SU-DHL-6 (cell line): ENCODE results near the gene SCN8A.
A peak's percentile ranks its signal among the peaks of the same experiment; 100 is the strongest.

Experiments
- H2AFZ ChIP-seq: fragments of 200-600 bp; sonication (generic); 2 replicates; pipeline ENCODE4 v1.6.1; 2014; ENCODE audit warnings: low read depth, mild to moderate bottlenecking, moderate library complexity, mixed read lengths, antibody characterized with exemption, low read length; ENCODE audit not compliant: severe bottlenecking
- H3F3A ChIP-seq: fragments of 200-600 bp; shearing (Covaris generic); 2 replicates; pipeline ENCODE4 v1.6.0; 2016; ENCODE audit warnings: antibody characterized with exemption, mild to moderate bottlenecking; ENCODE audit not compliant: insufficient read depth
- H3K27ac ChIP-seq: fragments of 200-600 bp; sonication (generic); 2 replicates; pipeline ENCODE4 v1.5.1; 2016; ENCODE audit warnings: low read depth, mild to moderate bottlenecking, low read length, moderate library complexity, mixed read lengths
- H3K27me3 ChIP-seq: fragments of 200-600 bp; sonication (generic), shearing (Covaris generic); 2 replicates; pipeline ENCODE4 v1.6.0; 2014; ENCODE audit warnings: mild to moderate bottlenecking, low read length
- H3K36me3 ChIP-seq: fragments of 200-600 bp; sonication (generic); 2 replicates; pipeline ENCODE4 v1.6.1; 2014; ENCODE audit warnings: mild to moderate bottlenecking, low read length, mixed read lengths
- H3K4me2 ChIP-seq: fragments of 300-600, 200-600 bp; shearing (Covaris generic), sonication (generic); 2 replicates; pipeline ENCODE4 v1.6.0; 2014; ENCODE audit warnings: low read length, low read depth, mild to moderate bottlenecking; ENCODE audit not compliant: poor library complexity, severe bottlenecking
- H3K4me3 ChIP-seq: fragments of 200-600 bp; sonication (generic); 2 replicates; pipeline ENCODE4 v1.5.1; 2014; ENCODE audit warnings: antibody characterized with exemption, low read length, mild to moderate bottlenecking, mixed read lengths; ENCODE audit not compliant: insufficient read depth, poor library complexity, severe bottlenecking
- H3K79me2 ChIP-seq: fragments of 200-600 bp; sonication (generic); 2 replicates; pipeline ENCODE4 v1.6.1; 2014; ENCODE audit warnings: mild to moderate bottlenecking, low read length, moderate library complexity; ENCODE audit not compliant: insufficient read depth
- H3K9ac ChIP-seq: fragments of 200-600 bp; sonication (generic); 2 replicates; pipeline ENCODE4 v1.7.0; 2014; ENCODE audit warnings: mild to moderate bottlenecking, low read length
- H3K9me2 ChIP-seq: fragments of 200-600 bp; sonication (generic); replicated peaks from 2 replicates; pipeline ENCODE4 v1.6.1; 2014; ENCODE audit warnings: low read length; ENCODE audit not compliant: insufficient read depth
- H3K9me3 ChIP-seq: fragments of 200-600 bp; sonication (generic); 2 replicates; pipeline ENCODE4 v1.6.1; 2014; ENCODE audit warnings: low read length, mixed read lengths; ENCODE audit not compliant: insufficient read depth
- H4K20me1 ChIP-seq: fragments of 200-600 bp; sonication (generic); 2 replicates; pipeline ENCODE4 v1.6.1; 2014; ENCODE audit warnings: low read depth, mild to moderate bottlenecking, antibody characterized with exemption, low read length, moderate library complexity, mixed read lengths
- EZH2phosphoT487 ChIP-seq: fragments of 200-600 bp; sonication (generic), shearing (Covaris generic); conservative IDR thresholded peaks from 2 replicates; pipeline ENCODE4 v1.6.1; 2018; ENCODE audit warnings: mild to moderate bottlenecking, antibody characterized with exemption, low read length, moderate library complexity, mixed read lengths
- TF ChIP-seq, protein P1 (sequence below): fragments of 200-600 bp; sonication (generic); IDR thresholded peaks from one replicate; pipeline ENCODE4 v1.5.1; 2017; ENCODE audit warnings: antibody characterized with exemption, mild to moderate bottlenecking, low read length, moderate library complexity; ENCODE audit not compliant: insufficient read depth, poor library complexity, severe bottlenecking

SCN8A gene

DNA sequence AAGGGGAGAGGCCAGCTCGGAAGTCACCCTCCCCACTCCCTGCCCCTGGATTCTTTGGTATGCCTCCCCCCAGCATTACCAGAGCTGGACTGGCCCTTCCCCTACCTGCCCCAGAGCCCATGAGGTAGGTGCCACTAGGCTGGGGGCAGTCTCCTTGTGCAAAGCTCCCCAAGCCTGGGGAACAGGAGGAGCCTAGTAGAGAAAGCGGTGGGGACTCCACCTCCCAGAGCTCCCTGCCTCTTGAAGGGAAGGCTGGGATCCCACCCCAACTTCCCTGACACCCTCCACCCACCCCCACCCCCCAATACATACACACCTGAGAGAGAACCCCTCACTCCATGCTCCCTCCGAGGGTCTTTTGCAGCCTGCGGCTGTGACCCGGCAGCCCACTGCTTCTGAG, 227.1 kb downstream of the SCN8A start:
- Histone ChIP-seq H3K79me2 (no peaks in the 10 kb centered on the region), H3K4me2 (no peak overlapping the region), H3F3A (no peaks in the 10 kb centered on the region), H2AFZ (no peak overlapping the region), H3K36me3 (no peaks in the 10 kb centered on the region), H3K4me3 (no peak overlapping the region), H4K20me1 (no peaks in the 10 kb centered on the region), H3K9me3 (no peaks in the 10 kb centered on the region), H3K27ac (no peak overlapping the region), H3K9ac (no peak overlapping the region), H3K9me2 (no peaks in the 10 kb centered on the region), H3K27me3 (no peaks in the 10 kb centered on the region)
- TF ChIP-seq EZH2phosphoT487: no peak
- TF ChIP-seq, protein P1, sequence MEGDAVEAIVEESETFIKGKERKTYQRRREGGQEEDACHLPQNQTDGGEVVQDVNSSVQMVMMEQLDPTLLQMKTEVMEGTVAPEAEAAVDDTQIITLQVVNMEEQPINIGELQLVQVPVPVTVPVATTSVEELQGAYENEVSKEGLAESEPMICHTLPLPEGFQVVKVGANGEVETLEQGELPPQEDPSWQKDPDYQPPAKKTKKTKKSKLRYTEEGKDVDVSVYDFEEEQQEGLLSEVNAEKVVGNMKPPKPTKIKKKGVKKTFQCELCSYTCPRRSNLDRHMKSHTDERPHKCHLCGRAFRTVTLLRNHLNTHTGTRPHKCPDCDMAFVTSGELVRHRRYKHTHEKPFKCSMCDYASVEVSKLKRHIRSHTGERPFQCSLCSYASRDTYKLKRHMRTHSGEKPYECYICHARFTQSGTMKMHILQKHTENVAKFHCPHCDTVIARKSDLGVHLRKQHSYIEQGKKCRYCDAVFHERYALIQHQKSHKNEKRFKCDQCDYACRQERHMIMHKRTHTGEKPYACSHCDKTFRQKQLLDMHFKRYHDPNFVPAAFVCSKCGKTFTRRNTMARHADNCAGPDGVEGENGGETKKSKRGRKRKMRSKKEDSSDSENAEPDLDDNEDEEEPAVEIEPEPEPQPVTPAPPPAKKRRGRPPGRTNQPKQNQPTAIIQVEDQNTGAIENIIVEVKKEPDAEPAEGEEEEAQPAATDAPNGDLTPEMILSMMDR: no peak

DNA sequence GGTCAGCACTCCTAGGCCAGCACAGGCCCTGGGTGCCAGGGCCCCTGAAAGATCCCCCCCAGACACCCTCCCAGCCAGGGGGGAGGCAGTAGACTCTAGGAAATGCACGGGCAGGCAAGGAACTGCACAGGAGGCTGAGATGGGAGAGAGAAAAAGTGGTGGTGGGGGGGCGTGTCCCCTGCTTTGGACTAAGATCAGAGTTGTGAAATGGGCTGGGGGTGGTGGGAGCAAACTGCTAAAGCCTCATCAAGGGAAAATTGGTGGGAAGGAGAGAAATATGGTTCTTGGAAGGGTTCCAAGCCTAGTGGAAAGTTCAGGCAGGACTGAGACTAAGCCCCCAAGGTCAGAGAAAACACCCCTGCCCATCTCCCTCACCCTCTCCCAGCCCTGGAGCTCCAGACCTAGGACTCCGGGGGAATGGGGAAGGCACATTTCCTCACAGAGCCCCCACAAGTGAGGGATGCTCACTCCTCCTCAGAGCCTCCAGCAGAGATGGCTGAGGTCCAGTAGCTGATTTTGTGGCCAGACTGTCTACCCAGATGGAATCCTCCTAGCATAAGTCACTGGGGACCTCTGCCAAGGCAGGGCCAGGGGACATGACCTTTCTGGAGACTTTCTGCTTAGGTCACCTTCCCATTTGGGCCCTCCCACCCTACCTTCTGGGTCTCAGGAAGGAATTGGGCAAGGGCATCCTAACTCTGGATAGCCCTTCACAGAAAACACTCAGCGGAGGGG, 227.7 kb downstream of the SCN8A start:
- Histone ChIP-seq H3K9me3 (no peaks in the 10 kb centered on the region), H3K27me3 (no peaks in the 10 kb centered on the region), H3K36me3 (no peaks in the 10 kb centered on the region), H3F3A (no peaks in the 10 kb centered on the region), H3K27ac (no peak overlapping the region), H4K20me1 (no peaks in the 10 kb centered on the region), H2AFZ (no peak overlapping the region), H3K4me2 (no peak overlapping the region), H3K79me2 (no peaks in the 10 kb centered on the region), H3K9me2 (no peaks in the 10 kb centered on the region), H3K4me3 (no peak overlapping the region), H3K9ac (no peak overlapping the region)
- no peak for TF ChIP-seq EZH2phosphoT487
- TF ChIP-seq, protein P1: no peak

DNA sequence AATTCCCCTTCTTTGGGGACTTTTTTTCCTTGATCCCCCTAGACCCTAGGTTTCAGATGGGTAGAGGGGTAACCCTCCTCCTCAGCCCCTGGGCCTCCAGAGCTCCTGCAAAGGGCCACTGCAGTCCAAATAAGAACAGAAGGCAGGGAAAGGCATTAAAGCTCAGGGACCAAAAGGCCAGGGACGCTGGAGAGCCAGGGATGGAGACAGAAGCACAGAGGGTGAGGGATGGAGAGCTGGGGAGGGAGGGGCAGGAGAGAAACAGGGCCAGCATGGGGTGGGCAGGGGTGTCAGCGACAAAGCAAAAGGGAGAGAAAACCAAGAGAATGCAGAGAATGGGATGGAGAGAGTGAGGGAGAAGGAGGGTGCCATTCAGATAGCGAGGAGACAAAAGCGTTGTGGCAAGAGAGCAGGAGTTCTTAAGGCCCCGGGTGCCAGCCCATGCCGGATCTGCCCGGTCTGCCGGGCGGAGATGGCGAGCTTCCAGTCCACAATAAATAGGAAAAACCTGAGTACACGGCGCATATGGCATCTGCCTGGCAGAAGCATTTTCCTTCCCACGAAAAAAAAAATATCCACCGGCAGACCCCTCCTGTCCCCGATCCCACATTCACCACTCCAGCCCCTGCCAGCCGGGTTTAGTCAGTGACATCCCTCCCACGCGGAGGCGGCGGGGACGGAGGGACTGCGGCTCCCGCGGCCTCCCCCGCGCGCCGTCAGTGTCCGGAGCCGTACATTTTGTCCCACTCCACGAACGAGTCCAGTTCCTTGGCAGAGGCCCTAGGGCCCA, 228.9 kb downstream of the SCN8A start:
- Histone ChIP-seq H2AFZ (no peak overlapping the region), H4K20me1 (no peaks in the 10 kb centered on the region), H3K9me2 (no peaks in the 10 kb centered on the region), H3K36me3 (no peaks in the 10 kb centered on the region), H3K27ac (no peak overlapping the region), H3K4me3 (no peak overlapping the region), H3K9me3 (no peaks in the 10 kb centered on the region), H3K79me2 (no peaks in the 10 kb centered on the region), H3K4me2 (peak overlapping the region; percentile 43), H3K9ac (peak overlapping the region; percentile 24; the same call in 1 of the 2 replicates), H3K27me3 (no peaks in the 10 kb centered on the region), H3F3A (no peaks in the 10 kb centered on the region)
- TF ChIP-seq, protein P1: no peak
- no peak for TF ChIP-seq EZH2phosphoT487
